Urothelium cell line (cell line): ENCODE measurements around the gene ENTPD3.
A peak's percentile ranks its signal among the peaks of the same experiment; 100 is the strongest.
"Not testable (repeated sequence)": the region's sequence is repeated elsewhere in the genome, so short reads cannot be mapped to it uniquely, and the experiment has no call there.

ENCODE experiments used
- DNase-seq: peaks from one replicate; pipeline ENCODE4 v3.0.0; 2011; ENCODE audit warnings: low spot score, mixed read lengths
- FAIRE-seq: peaks from 2 replicates; lab custom pipeline; 2011; peaks lifted over from hg19 to GRCh38; lab: Jason Lieb, UNC

Gene ENTPD3

DNA sequence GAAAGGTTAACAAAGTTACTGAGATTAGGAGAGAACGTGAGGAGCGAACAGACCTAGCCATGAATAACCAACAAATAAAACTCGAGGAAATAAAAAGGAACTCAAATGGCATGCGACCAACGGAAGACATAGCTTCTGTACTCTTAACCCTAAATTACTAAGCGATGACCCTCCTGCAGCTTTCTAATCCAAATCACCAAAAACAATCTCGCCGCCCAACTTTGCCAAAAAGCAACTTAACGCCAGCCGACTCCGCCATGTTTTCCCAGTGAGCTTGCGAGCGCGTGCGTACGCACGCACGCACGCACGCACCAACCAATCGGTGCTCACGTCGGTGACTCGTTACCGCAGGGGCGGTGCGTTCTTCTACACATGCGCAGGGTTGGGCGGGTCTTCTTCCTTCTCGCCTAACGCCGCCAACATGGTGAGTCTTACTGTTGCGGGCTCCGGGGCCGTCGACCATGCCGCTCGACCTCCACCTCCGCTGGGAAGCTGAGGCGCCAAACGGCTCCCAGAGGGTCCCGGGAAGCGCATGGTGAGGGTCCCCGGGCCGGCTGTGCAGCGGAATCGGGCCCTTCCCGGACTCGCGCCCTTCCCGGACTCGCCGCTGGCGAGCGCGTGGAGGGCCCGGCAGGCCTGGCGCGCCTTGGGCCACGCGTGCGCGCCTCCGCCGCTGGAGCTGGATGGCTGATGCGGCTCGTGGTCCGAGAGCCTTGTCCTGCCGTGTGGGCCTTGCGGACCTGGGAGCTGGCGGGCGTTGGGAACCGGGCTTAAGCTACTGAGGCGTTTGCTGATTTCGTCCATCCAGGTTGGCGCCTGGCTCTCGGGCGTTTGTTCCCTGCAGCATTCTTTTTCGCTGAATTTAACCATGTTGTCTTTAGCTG lies 70.2 kb downstream of the ENTPD3 start, which contains the start of gene RPL14:
Gene RPL14, plus strand, starts transcription at position 400 of the 884 bp plus-strand sequence. Its CDS starts 133 bp downstream, at position 533.
- DNase-seq (peak; percentile 95), FAIRE-seq (peak; percentile 89)

DNA sequence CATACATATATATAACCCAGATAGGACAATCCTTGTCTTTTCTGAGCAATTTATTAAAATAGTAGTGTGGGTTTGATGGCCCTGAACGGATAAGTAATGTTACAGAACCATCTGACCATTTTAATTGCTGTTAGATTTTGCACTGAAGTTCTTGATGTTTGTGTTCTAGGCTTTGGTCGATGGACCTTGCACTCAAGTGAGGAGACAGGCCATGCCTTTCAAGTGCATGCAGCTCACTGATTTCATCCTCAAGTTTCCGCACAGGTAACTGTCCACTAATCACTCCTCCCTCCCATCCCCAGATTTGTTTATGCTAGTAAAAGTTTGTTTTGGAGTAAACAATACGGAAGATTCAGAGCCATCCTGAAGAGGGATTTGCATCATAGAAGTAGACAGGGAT lies 71.5 kb downstream of the ENTPD3 start:
- DNase-seq (no peak), FAIRE-seq (no peak)

GRCh38 chr3:40460481-40460880 lies 73.5 kb downstream of the ENTPD3 start:
- FAIRE-seq, DNase-seq: not testable (repeated sequence)

DNA sequence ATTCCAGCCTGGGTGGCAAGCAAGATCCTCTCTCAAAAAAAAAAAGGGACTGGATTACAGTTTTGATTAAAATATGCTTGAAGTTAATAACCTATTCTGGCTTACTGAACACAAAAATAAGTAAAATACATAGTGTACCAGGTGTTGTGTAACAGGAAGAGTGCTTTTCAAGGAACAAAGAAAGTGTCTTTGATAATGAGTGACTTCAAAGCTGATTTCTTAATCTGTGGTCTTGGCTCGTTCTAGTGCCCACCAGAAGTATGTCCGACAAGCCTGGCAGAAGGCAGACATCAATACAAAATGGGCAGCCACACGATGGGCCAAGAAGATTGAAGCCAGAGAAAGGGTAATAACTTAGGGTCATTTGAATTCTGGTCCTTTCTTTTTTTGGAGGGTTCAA lies 74.2 kb downstream of the ENTPD3 start:
- FAIRE-seq (no peak), DNase-seq (no peak)

DNA sequence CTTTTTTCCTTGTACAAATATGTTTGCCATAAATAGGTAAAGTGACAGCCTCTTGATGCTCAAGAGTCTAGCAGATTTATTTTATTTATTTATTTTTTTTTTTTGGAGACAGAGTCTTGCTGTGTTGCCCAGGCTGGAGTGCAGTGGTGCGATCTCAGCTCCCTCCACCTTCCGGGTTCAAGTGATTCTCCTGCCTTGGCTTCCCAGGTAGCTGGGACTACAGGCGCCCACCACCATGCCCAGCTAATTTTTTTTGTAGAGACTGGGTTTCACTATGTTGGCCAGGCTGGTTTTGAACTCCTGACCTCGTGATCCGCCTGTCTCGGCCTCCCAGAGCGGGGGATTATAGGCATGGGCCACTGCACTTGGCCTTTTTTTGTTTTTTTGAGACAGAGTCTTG lies 75.9 kb downstream of the ENTPD3 start:
- not testable (repeated sequence) for FAIRE-seq, DNase-seq

DNA sequence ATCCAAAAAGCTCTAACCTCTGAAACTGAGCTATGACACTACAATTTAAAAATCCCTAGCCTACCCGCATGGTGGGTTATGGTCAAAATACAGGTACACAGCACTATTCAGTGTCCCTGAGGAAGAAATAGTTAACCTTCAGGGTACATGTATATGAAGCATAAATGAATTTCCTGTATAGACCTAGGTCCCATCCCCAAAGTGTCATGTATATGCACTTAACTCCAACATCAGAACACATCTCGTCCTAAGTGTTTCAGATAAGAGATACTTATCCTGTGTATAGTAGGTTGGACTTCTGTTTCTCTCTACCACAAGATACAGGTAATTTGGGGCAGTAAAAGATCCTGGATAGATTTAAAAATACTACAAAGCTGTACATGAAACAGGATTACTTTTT lies 76.6 kb downstream of the ENTPD3 start:
- FAIRE-seq: no peak

GRCh38 chr3:40464339-40465110 lies 77.5 kb downstream of the ENTPD3 start:
- no peak for DNase-seq
- no peak for FAIRE-seq

More for the DNA sequence above, 76.6 kb downstream of the ENTPD3 start:
- DNase-seq: no peak

DNA sequence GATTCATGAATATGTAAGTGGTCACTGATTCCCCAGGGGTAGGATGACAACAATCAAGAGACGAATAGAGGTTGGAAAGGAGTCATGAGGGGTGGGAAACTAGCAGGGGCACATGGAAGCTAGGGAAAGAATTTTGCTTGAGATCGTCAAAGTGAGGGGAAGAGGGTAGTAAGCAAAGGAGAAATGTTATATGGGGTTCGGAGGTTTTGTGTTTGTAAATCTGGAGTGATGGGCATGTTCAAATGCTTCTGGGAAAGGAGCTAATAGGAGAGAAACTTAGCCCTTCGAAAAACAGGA lies 78.1 kb downstream of the ENTPD3 start:
- FAIRE-seq (no peak), DNase-seq (no peak)

GRCh38 chr3:40465456-40465855 lies 78.5 kb downstream of the ENTPD3 start:
- DNase-seq (no peak), FAIRE-seq (no peak)

DNA sequence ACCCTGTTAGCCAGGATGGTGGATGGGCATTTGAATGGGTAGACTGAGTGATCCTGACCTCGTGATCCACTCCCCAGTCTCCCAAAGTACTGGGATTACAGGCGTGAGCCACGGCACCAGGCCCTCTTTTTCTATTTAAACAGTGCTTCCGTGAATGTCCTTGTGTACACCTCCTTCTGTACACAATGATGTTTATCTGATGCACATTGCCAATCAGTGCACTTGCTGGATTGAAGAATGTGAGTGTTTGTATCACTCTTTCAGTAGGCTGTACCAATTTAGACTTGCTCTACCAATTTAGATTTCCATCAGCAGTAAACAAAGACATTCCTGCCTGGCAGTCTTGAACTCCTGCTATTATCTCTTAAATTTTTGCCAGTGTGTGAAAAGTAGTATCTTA lies 81.0 kb downstream of the ENTPD3 start:
- FAIRE-seq (no peak), DNase-seq (no peak)

GRCh38 chr3:40470701-40471100 lies 83.7 kb downstream of the ENTPD3 start:
- DNase-seq: no peak
- no peak for FAIRE-seq

- FAIRE-seq: no peak
- DNase-seq: peak; percentile 80
These were observed 89.8 kb downstream of the ENTPD3 start, which contains the start of gene ZNF619 for GRCh38 chr3:40476478-40477470. Gene ZNF619, plus strand, starts transcription at chr3:40477122. Its CDS starts 858 bp downstream, at chr3:40477980.

GRCh38 chr3:40477666-40478065 lies 90.7 kb downstream of the ENTPD3 start:
- FAIRE-seq (no peak), DNase-seq (peak; percentile 18)
